PFSK-1 (cell line): Measurements from ENCODE around the gene CAMTA1.

Source experiments
- FOXP2 ChIP-seq: optimal IDR thresholded peaks from 2 replicates; pipeline ENCODE3; 2011; ENCODE audit warnings: borderline replicate concordance, control low read depth, inconsistent platforms; ENCODE audit not compliant: insufficient read depth; ENCODE audit errors: extremely low read length, extremely low read depth
- POLR2AphosphoS5 ChIP-seq: IDR thresholded peaks from 2 replicates; pipeline ENCODE4 v1.6.1; 2012; ENCODE audit warnings: low read depth, mild to moderate bottlenecking, control low read depth, low read length, moderate library complexity
- SIN3A ChIP-seq: IDR thresholded peaks from 2 replicates; pipeline ENCODE4 v1.6.1; 2012; ENCODE audit warnings: mild to moderate bottlenecking, low read length, moderate library complexity, borderline replicate concordance; ENCODE audit not compliant: insufficient read depth
- TAF1 ChIP-seq: IDR thresholded peaks from 2 replicates; pipeline ENCODE4 v1.6.1; 2012; ENCODE audit warnings: low read length, control low read depth, borderline replicate concordance; ENCODE audit not compliant: insufficient read depth
- TF ChIP-seq, protein P1 (sequence below), 2 experiments: IDR thresholded peaks; 2 replicates each; pipeline versions ENCODE4 v1.6.1 to v1.8.0; 2011 to 2012; ENCODE audit warnings: low read depth in 2 of 2, low read length in 2 of 2, control low read depth in 1 of 2, inconsistent platforms in 1 of 2, mild to moderate bottlenecking in 1 of 2, moderate library complexity in 1 of 2; ENCODE audit not compliant: insufficient read depth in 1 of 2

CAMTA1 gene

DNA sequence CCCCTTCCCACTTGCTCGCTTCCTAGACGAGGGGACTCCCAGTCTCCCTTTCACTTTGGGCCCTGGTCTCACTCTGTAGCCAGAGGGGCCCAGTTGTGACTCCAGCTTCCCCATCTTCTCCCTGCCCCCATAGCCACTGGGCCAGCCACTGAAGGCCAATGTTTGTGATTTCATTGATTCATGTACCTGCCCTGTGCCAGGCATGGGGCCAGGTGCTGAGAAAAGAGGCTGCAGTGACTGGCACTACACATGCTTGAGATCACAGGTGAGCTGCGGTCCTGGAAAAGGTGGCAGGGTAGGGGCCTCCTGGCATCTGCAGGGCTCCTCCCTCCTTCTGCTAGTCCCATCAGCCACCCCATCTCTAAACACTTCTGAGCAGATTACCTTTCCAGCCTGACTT lies 640.5 kb downstream of the CAMTA1 start:
- TF ChIP-seq, protein P1, sequence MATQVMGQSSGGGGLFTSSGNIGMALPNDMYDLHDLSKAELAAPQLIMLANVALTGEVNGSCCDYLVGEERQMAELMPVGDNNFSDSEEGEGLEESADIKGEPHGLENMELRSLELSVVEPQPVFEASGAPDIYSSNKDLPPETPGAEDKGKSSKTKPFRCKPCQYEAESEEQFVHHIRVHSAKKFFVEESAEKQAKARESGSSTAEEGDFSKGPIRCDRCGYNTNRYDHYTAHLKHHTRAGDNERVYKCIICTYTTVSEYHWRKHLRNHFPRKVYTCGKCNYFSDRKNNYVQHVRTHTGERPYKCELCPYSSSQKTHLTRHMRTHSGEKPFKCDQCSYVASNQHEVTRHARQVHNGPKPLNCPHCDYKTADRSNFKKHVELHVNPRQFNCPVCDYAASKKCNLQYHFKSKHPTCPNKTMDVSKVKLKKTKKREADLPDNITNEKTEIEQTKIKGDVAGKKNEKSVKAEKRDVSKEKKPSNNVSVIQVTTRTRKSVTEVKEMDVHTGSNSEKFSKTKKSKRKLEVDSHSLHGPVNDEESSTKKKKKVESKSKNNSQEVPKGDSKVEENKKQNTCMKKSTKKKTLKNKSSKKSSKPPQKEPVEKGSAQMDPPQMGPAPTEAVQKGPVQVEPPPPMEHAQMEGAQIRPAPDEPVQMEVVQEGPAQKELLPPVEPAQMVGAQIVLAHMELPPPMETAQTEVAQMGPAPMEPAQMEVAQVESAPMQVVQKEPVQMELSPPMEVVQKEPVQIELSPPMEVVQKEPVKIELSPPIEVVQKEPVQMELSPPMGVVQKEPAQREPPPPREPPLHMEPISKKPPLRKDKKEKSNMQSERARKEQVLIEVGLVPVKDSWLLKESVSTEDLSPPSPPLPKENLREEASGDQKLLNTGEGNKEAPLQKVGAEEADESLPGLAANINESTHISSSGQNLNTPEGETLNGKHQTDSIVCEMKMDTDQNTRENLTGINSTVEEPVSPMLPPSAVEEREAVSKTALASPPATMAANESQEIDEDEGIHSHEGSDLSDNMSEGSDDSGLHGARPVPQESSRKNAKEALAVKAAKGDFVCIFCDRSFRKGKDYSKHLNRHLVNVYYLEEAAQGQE (IDR thresholded peaks at IDR 0.05; ENCODE audit: insufficient read depth in 1 of 2, low read depth in 2 of 2, low read length in 2 of 2), result no peak
- TF ChIP-seq FOXP2, result no peak
- no peak for TF ChIP-seq TAF1
- TF ChIP-seq SIN3A, result no peak
- no peak for TF ChIP-seq POLR2AphosphoS5

DNA sequence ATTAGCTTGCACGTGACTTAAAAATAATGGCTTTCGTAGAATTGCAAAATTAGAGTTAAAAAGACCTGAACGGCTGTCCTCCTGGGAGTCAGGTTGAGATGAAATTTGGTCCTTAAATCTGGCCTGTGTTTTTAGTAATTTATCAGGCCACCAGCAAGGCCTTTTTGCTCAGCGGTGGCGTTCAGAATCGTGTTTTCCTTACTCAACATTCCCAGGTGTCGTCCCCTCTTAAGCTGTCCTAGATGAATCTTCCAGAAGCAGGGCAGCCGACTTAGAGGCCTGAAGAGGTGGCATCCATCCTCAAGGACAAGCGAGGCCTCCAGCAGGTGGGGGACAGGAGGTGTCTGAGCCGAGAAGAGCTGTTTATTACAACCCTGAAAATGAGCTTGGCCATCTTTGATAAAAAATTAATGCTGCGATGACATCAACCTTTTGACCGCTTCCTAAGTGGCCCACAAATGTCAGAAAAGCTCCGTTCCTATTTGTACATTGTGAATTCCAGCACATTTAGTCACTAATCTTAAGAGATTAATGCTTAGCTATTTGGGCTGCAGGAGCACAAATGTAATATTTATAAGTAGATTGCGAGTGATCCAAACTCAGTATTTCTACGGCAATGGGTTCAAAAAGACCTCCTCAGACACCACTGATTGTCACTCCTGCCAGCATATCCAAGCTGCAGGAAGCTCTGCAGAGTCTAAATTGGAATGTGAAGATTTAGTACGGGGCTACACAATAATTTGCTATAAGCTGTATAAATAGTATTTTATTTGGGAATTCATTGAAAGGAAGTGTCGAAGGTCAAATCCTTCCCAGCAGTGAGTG lies 641.7 kb downstream of the CAMTA1 start:
- TF ChIP-seq TAF1 (no peak), SIN3A (no peak), FOXP2 (no peak), POLR2AphosphoS5 (no peak)
- TF ChIP-seq, protein P1 (IDR thresholded peaks at IDR 0.05; ENCODE audit: insufficient read depth in 1 of 2, low read depth in 2 of 2, low read length in 2 of 2), result no peak

DNA sequence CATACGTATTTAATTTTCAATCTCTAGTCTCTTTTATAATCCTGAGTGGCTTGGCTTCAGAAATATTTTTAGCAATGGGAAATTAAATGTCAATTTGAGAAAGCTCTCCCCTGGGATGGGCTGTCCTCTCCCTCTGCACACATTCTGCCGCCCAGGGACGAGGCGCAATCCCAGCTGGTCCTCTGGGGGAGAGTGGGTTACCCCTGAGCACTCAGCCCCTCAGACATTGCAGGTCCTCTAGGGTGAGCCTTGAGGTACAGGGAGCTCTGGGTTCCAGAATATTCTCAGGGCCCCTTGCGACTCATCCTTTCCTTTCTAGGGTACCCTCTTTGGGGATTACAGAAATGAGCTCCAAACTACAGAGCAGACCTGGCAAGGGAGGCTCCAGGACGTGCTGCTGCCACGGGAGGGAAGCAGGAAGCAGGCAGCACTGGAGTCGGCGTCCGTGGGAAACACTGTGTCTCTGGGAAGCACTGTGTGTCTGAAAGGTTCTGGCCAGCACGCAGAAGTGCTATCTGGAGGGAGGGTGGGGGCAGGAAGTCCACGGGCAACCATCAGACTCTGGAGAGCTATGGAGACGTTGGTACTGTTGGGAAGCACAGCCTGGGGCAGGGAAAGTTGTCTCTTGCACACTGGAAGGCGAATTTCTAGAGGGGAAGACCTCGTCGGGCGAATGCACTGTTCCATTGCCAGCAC lies 642.5 kb downstream of the CAMTA1 start:
- no peak for TF ChIP-seq TAF1
- TF ChIP-seq FOXP2, result no peak
- TF ChIP-seq SIN3A, result no peak
- TF ChIP-seq, protein P1 (IDR thresholded peaks at IDR 0.05; ENCODE audit: insufficient read depth in 1 of 2, low read depth in 2 of 2, low read length in 2 of 2), result no peak
- no peak for TF ChIP-seq POLR2AphosphoS5

DNA sequence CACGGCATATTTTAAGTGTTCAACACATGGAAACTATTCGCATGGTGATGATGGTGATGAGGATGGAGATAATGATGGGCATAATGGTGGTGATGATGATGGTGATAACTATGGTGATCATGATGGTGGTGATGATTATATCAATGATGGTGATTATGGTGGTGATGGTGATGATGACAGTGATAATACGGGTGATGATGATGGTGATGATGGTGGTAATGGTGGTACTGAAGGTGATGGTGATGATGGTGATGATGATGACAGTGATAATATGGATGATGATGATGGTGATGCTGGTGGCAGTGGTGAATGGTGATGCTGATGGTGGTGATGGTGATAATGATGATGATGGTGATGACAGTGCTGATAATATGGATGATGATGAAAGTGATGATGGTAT lies 644.0 kb downstream of the CAMTA1 start:
- TF ChIP-seq, protein P1 (IDR thresholded peaks at IDR 0.05; ENCODE audit: insufficient read depth in 1 of 2, low read depth in 2 of 2, low read length in 2 of 2), result no peak
- no peak for TF ChIP-seq POLR2AphosphoS5
- no peak for TF ChIP-seq FOXP2

DNA sequence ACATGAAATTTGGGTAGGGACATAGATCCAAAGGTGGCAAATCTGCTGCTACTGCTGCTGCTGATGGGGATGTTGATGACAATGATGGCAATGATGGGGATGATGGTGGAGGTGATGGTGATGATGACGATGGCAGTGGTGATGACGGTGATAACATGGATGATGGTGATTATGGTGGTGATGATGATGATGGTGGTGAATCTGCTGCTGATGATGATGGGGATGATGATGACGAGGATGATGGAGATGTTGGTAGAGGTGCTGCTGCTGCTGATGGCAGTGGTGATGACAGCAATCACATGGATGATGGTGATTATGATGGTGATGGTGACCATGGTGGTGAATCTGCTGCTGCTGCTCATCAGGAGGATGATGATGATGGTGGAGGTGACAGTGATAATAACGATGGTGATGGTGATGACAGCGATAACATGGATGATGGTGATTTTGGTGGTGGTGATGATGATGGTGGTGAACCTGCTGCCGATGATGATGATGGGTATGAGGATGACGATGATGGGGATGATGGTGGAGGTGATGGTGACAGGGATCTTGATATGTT lies 644.9 kb downstream of the CAMTA1 start:
- no peak for TF ChIP-seq SIN3A
- no peak for TF ChIP-seq FOXP2
- TF ChIP-seq, protein P1 (IDR thresholded peaks at IDR 0.05; ENCODE audit: insufficient read depth in 1 of 2, low read depth in 2 of 2, low read length in 2 of 2), result no peak
- TF ChIP-seq TAF1, result no peak
- no peak for TF ChIP-seq POLR2AphosphoS5
